GM19438 (cell line): Measurements from ENCODE around the gene PRKAG2.

Experiments used
- ATAC-seq: cut with Tn5 transposase; IDR thresholded peaks from one replicate; pipeline ENCODE4 v1.9.1; 2021; ENCODE audit warnings: low read depth; ENCODE audit not compliant: unreplicated experiment

The PRKAG2 gene

DNA sequence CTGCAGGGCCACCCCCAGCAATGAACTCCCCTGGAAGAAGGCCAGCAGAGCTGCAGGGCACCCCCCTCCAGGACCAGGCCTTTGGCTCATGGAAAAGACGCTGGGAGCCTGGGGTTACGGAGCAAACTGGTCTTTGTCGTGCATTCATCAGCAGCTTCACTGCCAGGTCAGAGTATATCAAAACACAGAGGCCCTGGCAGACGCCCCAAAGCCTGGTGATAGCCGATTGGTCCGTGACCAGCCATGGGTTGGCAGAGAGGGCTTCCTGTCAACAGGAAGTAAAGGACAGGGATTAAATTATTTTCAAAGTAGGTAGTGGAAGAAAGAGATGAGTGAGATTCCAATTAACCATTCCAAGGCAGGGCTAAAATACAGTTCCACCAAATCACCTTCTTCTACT, 9.0 kb downstream of the PRKAG2 start:
- no peak for ATAC-seq

DNA sequence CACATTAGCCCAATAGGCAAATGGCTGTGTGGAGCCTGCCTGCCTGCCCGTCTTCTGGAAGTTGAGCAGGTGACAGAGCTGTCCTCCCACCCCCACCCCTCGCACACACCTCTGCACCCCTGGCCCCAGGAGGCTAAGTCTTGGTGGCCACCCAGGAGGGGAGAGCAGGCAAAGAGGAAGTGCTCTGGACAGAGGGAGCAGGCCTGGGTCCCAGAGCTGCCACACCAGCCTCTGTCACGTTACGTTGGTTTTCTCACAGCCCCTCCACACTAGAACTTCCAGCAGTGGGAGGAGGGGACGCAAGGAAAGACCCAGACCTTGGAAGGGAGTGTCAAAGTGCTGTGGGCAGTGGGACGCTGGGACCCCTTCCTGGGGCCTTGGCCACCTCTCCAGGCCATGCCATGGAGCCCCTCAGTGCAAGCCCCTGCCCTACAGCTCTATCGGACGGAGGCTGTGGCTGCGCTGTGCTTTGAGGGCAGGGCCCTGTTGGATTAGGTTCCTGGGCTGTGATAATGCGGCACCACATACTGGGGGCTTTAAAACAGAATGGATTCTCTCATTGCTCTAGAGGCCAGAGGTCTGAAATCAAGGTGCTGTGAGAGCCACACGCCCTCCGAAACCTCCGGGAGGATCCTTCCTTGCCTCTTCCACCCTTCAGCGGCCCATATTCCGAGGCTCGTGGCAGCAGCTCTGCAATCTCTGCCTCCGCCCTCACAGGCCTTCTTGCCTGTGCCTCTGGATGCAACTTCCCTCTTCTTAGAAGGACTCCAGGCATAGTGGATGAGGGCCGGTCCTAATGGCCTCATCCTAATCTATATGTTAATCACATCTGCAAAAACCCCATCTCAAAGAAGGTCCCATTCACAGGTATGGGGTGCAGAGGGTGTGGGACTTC, 9.9 kb downstream of the PRKAG2 start:
- ATAC-seq, result no peak

DNA sequence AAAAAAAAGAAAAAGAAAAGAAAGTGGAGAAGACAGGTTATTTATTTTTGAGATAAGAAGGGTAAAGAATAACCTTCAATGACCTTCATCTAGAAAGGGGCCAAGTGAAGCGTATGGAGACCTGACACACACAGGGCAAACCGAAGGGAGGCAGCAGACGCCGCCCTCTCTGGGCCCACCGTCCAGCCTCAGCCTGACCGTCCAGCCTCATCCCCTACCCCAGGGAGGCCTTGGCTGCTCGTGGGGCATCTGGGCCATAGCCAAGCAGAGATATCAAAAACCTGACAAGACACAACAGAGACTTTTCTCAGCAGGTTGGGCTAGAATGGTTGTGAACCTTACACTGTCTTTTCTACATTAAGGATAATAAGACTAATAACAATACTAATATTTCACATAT, 10.9 kb downstream of the PRKAG2 start:
- ATAC-seq, result no peak

DNA sequence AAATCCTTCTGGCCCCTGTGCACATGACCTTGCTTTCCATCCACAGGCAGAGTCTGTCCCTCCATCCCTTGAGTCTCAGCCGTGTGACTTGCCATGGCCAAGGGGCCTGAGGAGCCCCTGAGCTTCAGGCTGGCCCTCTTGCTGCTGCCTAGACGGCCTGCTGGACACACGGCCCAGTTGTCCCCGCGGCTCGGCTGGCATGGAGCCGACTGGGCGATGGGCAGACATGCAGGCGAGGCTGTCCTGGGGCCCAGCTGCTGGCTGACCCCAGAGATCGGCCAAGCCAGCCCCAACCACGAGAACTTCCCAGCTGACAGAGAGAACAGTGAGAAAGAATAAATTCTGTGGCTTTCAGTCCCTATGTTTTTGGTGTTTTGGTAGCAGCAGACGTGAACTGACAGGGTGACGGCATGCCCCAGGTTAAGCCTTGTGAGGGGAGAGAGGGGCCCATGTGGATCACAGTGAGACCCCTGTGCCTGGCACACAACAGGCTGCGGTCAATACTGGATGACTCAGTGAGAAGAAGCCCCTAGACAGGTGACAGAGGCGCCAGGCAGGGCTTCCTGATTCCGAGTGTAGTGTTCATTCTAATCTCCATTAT, 11.7 kb downstream of the PRKAG2 start:
- no peak for ATAC-seq

DNA sequence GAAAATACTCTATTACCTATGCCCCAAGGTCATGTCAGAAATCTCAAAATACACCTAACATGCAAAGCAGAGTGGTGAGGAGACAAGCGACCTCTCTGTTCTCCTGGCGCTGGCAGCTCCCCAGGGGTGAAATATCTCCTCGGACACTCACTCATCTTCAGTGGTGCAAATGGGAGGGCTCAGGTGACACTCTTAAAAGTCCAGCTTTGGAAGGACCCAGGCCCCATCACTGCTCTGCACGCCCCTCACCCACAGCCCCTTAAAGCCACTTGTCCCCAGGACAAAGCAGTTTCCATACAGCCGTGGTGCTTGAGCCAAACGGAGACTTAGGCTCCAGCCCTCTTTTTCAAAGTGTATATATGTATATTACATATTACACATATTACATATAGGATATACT, 12.4 kb downstream of the PRKAG2 start:
- ATAC-seq, result no peak

DNA sequence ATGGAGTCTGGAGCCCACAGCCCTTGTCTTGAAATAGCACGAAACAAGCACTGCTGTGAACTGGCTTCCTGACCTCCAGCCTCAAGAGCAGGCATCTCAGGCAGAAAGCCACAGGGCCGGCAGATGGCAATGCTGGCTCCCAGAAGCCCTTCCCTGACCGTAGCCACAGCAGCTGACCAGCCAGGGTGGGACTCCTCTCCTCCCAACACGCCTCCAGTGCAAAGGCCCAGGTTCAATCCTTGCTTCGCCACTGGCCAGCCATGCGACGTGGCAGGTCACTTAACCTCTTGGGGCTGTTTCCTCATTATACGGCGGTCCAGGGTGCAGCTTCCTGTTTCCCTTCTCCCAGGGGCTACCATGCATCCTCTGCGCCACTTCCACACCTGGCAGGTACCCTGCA, 12.8 kb downstream of the PRKAG2 start:
- no peak for ATAC-seq

DNA sequence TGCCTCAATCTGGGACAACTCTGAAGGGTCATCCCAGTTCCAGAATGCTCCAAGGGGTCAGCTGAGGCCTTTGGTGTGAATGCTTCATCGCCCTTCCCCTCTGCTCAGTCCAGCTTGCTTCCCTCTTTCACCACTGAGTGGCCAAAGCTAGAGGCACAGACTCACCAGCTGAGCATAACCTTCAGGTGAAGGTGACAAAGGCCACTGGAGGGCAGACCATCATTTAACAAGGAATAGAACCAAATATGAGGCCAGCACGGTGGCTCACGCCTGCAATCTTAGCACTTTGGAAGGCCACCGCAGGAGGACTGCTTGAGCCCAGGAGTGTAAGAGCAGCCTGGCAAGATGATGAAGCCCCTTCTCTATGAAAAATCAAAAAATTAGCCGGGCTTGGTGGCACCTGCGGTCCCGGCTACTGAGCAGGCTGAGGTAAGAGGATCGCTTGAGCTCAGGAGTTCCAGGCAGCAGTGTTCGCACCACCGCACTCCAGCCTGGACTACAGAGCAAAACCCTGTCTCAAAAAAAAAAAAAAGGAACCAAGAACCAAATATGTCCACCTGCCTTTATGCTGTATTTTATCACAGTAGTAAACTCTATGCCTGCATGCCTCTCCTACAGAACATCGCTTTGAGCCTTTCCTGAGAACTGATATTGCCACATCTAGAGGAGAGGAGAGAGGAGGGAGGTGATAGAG, 13.4 kb downstream of the PRKAG2 start:
- no peak for ATAC-seq

DNA sequence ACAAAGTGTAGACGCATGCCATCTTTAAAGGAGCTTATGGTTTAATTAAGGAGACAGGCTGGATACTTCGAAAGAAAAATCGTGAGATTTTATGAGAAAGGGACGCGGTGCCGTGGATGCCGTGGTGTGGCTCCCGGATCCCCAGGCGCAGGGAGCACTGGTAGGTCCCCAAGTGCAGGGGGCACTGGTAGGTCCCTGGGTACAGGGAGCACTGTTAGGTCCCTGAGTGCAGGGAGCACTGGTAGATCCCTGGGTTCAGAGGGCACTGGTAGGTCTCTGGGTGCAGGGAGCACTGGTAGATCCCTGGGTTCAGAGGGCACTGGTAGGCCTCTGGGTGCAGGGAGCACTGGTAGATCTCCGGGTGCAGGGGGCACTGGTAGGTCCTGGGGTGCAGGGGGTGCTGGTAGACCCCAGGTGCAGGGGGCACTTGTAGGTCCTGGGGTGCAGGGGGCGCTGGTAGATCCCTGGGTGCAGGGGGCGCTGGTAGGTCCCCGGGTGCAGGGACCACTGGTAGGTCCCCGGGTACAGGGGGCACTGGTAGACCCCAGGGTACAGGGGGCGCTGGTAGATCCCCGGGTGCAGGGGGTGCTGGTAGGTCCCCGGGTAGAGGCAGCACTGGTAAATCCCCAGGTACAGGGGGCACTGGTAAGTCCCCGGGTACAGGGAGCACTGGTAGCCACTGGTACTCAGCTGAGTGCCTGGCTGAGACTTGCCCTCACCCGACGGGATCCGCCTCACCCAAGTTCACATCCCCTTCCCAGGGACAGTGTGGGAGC, 14.1 kb downstream of the PRKAG2 start:
- ATAC-seq, result no peak

DNA sequence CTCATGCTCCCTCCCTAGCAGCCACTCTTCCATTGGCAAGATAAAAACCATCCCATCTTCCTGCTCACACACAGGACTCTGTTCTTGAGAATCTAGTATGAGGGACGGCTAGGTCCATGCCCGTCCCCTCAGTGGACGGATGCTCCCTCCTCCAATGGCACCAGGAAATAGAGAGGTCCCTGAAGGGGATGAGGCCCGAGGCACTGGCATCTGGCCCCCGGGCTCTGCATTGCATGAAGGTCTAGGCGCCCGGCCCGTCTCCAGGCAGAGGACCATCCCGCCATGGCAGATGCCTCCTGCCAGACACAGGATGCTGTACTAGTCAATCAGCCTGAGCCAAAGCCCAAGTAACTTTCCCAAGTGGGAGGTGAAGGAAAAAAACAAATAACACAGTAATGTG, 15.0 kb downstream of the PRKAG2 start:
- no peak for ATAC-seq

DNA sequence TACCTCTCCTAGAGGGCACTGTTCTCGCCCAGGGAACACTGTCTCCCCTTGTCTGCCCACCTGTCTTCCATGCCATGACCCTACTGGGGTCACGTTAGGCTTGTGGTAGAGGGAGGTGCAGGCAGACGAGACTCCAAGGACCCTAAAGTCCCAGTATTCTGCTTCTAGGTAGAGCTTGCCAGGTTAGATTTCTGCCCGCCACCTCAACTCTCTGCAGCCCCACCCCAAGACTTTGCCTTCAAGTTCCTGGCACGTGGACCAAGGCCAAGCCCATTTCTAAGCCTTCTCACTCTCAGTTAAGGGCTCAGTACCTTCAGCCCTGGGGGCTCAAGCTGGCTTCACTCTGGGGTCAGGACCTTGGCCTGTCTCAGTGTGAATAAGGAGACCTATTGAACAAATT, 16.1 kb downstream of the PRKAG2 start:
- ATAC-seq, result no peak

DNA sequence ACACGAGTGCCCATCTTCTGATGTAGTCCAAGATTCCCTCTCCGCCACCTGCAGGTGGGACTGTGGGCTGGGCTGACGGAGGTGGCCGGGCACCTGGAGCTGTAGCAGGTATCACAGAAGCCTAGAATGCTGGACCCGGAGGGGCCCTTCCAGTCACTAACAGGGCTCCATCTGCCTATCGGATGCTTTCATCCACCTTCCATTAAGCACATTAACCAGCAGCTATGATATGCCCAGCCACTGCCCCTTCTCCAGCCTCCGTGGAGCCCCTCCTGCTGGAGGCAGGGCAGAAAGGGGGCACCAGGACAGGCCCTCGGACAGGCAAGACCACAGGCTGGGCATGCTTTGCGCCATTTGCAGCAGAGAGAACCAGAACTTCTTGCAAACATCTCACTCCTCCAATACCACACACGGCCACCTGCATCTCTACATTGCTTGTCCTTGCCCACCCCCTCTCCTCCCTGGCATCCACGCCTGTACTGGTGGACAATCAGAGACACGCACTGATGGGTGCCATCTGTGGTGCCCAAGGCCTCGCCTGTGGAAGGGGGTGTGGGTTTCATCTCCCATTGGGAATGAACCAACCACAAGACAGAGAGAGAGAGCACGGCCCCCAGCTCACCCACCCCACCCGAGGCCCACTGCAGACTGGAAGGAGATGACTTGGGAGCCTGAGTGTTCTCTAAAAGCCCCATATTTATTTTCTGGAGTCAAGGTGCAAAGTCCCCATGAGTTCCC, 16.8 kb downstream of the PRKAG2 start:
- no peak for ATAC-seq

DNA sequence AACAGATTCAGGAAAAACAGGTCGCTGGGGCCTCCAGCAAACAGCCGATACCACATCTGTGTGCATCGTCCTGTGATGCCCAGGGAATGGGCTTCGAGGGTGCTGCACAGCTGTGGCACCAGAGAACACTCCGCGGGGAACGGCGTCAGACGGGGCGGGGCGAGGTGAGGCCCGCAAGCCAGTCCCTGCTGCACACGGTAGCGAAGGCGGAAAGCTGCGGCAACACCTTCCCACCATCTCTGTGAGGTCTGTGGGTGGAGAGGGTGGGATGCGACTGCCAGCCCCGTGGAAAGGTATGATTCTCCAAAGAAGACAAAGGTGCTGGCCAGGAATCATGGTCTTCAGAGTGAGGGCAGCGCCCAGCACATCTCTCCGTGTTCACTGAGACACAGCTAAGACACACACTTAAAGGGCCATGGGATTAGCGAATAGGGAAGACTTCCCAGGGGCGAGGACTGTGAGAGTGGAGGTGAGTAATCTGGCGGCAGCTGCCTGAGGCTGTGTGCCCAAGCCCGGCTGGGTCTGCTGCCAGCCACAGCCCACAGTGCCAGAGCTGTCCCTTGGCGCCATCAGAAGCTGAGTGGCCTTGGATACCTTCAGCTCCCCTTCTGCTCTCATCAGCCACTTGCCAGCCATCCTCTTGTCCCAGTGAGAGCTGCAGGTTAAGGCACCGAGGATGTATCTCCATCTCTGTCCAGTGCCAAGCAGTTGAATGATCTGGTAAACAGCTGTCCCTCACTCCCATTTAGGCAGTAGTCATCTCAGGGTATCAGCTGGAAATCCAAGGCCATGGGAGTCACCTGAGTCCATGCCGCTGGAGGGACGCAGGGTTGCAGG, 17.6 kb downstream of the PRKAG2 start:
- ATAC-seq, result no peak

DNA sequence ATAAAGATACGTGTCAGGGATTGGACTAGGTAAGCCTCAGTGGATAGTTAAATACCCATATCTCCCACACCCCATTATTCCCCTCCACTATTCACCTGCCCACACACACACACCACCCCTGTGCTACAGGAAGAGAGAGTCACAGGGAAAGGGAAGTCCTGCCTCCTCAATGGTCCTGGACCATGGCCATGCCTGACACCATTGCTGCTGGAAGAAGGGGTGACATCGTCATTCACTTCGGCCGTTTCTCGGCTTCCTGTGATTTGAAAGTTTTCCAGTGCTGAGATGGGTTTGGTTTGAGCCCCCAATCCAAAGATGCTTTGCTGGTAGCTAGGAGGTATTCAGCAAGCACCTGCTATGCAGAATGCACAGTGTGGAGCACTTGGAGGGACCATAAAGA, 18.5 kb downstream of the PRKAG2 start:
- ATAC-seq, result no peak

DNA sequence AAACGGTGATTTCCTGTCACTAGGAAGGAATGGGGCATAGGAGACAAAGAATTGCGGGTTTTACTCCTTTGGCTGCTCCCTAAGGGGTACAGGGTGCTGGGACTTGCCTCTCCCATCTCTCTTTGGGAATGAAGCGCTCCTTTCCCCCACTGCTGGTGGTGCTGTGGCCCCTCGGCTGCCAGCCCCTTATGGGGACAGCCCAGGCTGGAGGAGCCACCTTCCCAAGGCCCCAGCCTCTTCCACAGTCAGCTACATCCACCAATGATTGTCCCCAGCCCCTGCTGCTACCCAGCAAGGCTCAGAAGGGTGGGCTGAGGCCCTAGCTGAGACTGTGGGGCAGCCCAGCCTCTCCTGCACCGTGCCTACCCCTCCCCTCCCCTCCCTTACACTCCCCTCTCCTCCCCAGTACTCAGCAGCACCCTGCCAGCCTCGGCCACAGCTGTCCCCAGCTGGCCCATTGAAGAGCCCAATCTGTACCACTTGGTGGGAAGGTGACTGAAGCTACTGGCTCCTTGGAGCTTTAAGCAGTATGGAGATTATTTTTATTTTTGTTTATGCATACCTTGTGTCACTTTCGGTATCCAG, 19.0 kb downstream of the PRKAG2 start:
- no peak for ATAC-seq

DNA sequence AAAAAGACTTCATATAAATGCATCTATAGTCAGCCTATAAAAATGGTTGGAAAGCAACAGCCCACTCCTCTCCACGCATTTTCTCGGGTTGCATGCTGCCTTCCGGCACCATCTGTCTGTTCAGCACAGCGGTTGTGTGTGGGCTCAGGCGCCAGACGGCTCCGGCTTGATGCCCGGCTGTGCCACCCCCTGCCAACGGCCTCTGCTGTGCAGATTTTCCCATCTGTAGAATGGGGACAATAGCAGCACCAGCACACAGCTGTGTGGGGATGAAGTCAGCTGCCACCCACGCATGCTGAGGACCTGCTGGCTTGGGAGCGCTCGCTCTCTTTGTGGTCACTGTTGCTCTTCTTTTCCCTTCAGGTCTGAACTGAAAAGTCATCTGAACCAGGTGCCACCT, 19.5 kb downstream of the PRKAG2 start:
- no peak for ATAC-seq

DNA sequence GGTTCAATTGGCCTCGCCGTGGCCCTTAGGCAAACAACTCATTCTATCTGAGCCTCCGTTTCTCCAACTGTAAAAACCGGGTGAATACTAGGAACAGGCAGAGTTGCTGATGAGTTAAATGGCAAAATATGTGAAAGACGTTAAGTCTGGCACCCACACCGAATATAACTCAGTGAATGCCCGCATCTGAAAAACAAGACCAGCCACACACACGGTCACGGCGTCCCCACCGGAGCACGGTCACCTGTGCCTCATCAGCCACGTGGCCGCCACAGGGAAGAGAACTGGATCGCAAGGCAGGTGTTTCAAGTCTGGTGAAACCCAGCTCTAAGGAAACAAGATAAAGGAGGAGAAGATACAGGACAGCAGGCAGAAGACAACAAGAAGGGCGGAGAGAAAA, 20.4 kb downstream of the PRKAG2 start:
- ATAC-seq, result no peak

DNA sequence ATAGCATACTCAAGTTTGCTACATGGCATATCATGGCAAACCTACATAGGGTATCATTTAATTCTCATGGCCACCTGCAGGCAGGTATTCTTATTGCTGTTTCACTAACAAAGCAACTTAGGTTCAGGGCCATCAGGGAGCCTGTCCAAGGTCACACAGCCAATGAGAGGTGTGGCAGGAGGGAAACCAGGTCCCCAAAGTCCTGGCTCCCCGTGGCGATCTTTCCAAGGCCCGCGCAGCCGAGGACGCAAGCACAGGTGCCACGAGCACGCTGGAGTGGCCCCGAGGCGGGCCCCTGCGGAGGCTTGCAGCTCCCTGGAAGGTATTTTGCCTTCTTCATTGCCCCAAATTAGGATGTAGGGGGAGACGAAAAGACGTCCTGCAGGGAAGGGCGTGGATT, 20.8 kb downstream of the PRKAG2 start:
- ATAC-seq, result no peak

DNA sequence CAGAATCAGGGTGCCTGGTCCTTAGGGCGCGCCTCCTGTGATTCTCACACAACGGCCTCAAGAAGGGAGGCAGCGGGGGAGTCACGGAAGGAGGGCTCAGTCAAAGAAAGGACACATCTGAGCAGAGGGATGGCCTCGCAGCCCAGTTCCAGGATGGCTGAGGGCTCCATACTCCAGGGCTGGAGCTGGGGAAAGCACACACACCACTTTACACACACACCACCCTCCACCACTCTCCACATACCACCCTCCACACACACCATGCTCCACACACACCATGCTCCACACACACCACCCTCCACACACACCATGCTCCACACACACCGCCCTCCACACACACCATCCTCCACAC, 22.2 kb downstream of the PRKAG2 start:
- no peak for ATAC-seq
